H9 (cell line): ENCODE data around the gene EFTUD2. TPM values are rescaled to one million over a fixed set of nuclear protein-coding genes. Genes with fewer than 3 reads are reported as not detected.

ENCODE experiments used
- DNase-seq: peaks from one replicate; pipeline ENCODE4 v3.0.0-alpha.2; 2017
- H2AFZ ChIP-seq: one replicate; pipeline ENCODE4 v1.6.1; 2013; ENCODE audit warnings: mild to moderate bottlenecking, low read length, control low read depth, moderate library complexity
- H2AK5ac ChIP-seq: 2 replicates; pipeline ENCODE4 v1.6.1; 2013; ENCODE audit warnings: low read length, control low read depth, mixed read lengths; ENCODE audit not compliant: insufficient read length
- H2BK120ac ChIP-seq: one replicate; pipeline ENCODE4 v1.6.1; 2013; ENCODE audit warnings: low read depth, mild to moderate bottlenecking, low read length, control low read depth, inconsistent platforms; ENCODE audit not compliant: poor library complexity, severe bottlenecking
- H2BK12ac ChIP-seq: 2 replicates; pipeline ENCODE4 v1.6.1; 2013; ENCODE audit warnings: low read length, control low read depth, mixed read lengths, low read depth; ENCODE audit not compliant: insufficient read length
- H2BK15ac ChIP-seq: 2 replicates; pipeline ENCODE4 v1.6.1; 2013; ENCODE audit warnings: low read depth, low read length, control low read depth
- H2BK20ac ChIP-seq: one replicate; pipeline ENCODE4 v1.6.1; 2013; ENCODE audit warnings: low read depth, mild to moderate bottlenecking, low read length, control low read depth, inconsistent platforms; ENCODE audit not compliant: poor library complexity, severe bottlenecking
- H2BK5ac ChIP-seq: 2 replicates; pipeline ENCODE4 v1.6.1; 2013; ENCODE audit warnings: low read length, control low read depth, mixed read lengths; ENCODE audit not compliant: insufficient read length
- H3K14ac ChIP-seq: 2 replicates; pipeline ENCODE4 v1.6.1; 2013; ENCODE audit warnings: low read length, control low read depth; ENCODE audit not compliant: insufficient read depth
- H3K18ac ChIP-seq: 2 replicates; pipeline ENCODE4 v1.6.1; 2013; ENCODE audit warnings: low read depth, mild to moderate bottlenecking, mixed read lengths, low read length, control low read depth; ENCODE audit not compliant: insufficient read length
- H3K23ac ChIP-seq: 2 replicates; pipeline ENCODE4 v1.6.1; 2013; ENCODE audit warnings: low read length, control low read depth, mixed read lengths, low read depth; ENCODE audit not compliant: insufficient read length
- H3K23me2 ChIP-seq: 2 replicates; pipeline ENCODE4 v1.6.1; 2013; ENCODE audit warnings: low read depth, mild to moderate bottlenecking, mixed read lengths, low read length, control low read depth; ENCODE audit not compliant: insufficient read length, poor library complexity, severe bottlenecking
- H3K27ac ChIP-seq: 2 replicates; pipeline ENCODE4 v1.5.1; 2013; ENCODE audit warnings: low read length, control low read depth, mixed read lengths, low read depth; ENCODE audit not compliant: insufficient read length
- H3K27me3 ChIP-seq: 2 replicates; pipeline ENCODE4 v1.6.1; 2013; ENCODE audit warnings: low read length, control low read depth, inconsistent platforms; ENCODE audit not compliant: insufficient read depth
- H3K4ac ChIP-seq: 2 replicates; pipeline ENCODE4 v1.6.1; 2013; ENCODE audit warnings: low read depth, mild to moderate bottlenecking, control low read depth, inconsistent platforms, low read length, moderate library complexity
- H3K4me1 ChIP-seq: 2 replicates; pipeline ENCODE4 v1.6.1; 2013; ENCODE audit warnings: low read length, control low read depth, inconsistent platforms; ENCODE audit not compliant: insufficient read depth
- H3K4me2 ChIP-seq: 2 replicates; pipeline ENCODE4 v1.6.1; 2013; ENCODE audit warnings: low read length, control low read depth, mixed read lengths; ENCODE audit not compliant: insufficient read length, insufficient read depth
- H3K56ac ChIP-seq: 2 replicates; pipeline ENCODE4 v1.6.1; 2013; ENCODE audit warnings: low read depth, mild to moderate bottlenecking, mixed read lengths, low read length, control low read depth; ENCODE audit not compliant: insufficient read length
- H3K79me1 ChIP-seq: 2 replicates; pipeline ENCODE4 v1.6.1; 2013; ENCODE audit warnings: low read depth, mild to moderate bottlenecking, moderate library complexity, low read length, control low read depth, inconsistent platforms; ENCODE audit not compliant: insufficient read depth, poor library complexity, severe bottlenecking
- H3K79me2 ChIP-seq: 2 replicates; pipeline ENCODE4 v1.6.1; 2013; ENCODE audit warnings: low read length, control low read depth, inconsistent platforms; ENCODE audit not compliant: insufficient read depth
- H3K9ac ChIP-seq: 2 replicates; pipeline ENCODE4 v1.6.1; 2013; ENCODE audit warnings: low read length, control low read depth, mixed read lengths; ENCODE audit not compliant: insufficient read length; ENCODE audit errors: extremely low read depth
- H3K9me3 ChIP-seq: one replicate; pipeline ENCODE4 v1.6.1; 2013; ENCODE audit warnings: low read depth, low read length, inconsistent platforms; ENCODE audit not compliant: control insufficient read depth
- H3T11ph ChIP-seq: one replicate; pipeline ENCODE4 v1.6.1; 2013; ENCODE audit warnings: mild to moderate bottlenecking, low read length, control low read depth, inconsistent platforms
- H4K20me1 ChIP-seq: one replicate; pipeline ENCODE4 v1.6.1; 2013; ENCODE audit not compliant: control insufficient read depth, insufficient read length, insufficient read depth
- H4K5ac ChIP-seq: 2 replicates; pipeline ENCODE4 v1.6.1; 2013; ENCODE audit warnings: low read depth, mild to moderate bottlenecking, mixed read lengths, low read length, control low read depth; ENCODE audit not compliant: insufficient read length
- H4K8ac ChIP-seq: replicated peaks from 2 replicates; pipeline ENCODE4 v1.6.1; 2013; ENCODE audit warnings: low read length, control low read depth, mixed read lengths, low read depth; ENCODE audit not compliant: insufficient read length
- H4K91ac ChIP-seq: 2 replicates; pipeline ENCODE4 v1.6.1; 2013; ENCODE audit warnings: low read depth, mild to moderate bottlenecking, moderate library complexity, mixed read lengths, low read length, control low read depth; ENCODE audit not compliant: insufficient read length
- H3K27ac Mint-ChIP-seq, 3 experiments: 2 replicates in 2 of 3; 3 replicates in 1 of 3; pipeline ENCODE4 v1.8.0; 2020 to 2021; ENCODE audit warnings: mixed read lengths in 3 of 3, mild to moderate bottlenecking in 1 of 3, moderate library complexity in 1 of 3
- H3K27me3 Mint-ChIP-seq: 2 replicates; pipeline ENCODE4 v1.8.0; 2021; ENCODE audit warnings: low read depth, mild to moderate bottlenecking, moderate library complexity, mixed read lengths
- H3K36me3 Mint-ChIP-seq, 3 experiments: 2 replicates in 2 of 3; 3 replicates in 1 of 3; pipeline ENCODE4 v1.8.0; 2020 to 2021; ENCODE audit warnings: low read depth in 3 of 3, mixed read lengths in 3 of 3; ENCODE audit not compliant: insufficient read depth in 1 of 3
- H3K4me1 Mint-ChIP-seq, 2 experiments: 2 replicates each; pipeline ENCODE4 v1.8.0; 2020; ENCODE audit warnings: mixed read lengths in 2 of 2
- H3K4me3 Mint-ChIP-seq, 2 experiments: 2 replicates in 1 of 2; 3 replicates in 1 of 2; pipeline ENCODE4 v1.8.0; 2020 to 2021; ENCODE audit warnings: mild to moderate bottlenecking in 2 of 2, mixed read lengths in 2 of 2, moderate library complexity in 1 of 2
- H3K9me3 Mint-ChIP-seq, 2 experiments: 2 replicates in 1 of 2; 3 replicates in 1 of 2; pipeline ENCODE4 v1.8.0; 2020; ENCODE audit warnings: mild to moderate bottlenecking in 2 of 2, mixed read lengths in 2 of 2, moderate library complexity in 1 of 2
- CTCF ChIP-seq: fragments of 200-600 bp; sonication (generic); conservative IDR thresholded peaks from 3 replicates; pipeline ENCODE4 v1.8.0; 2021; ENCODE audit warnings: antibody characterized with exemption, mild to moderate bottlenecking
- WGBS: extraction: QIAGEN DNeasy Blood & Tissue Kit; methylation state at CpG from one replicate; pipeline ENCODE4 v1.1.7; 2013; ENCODE audit warnings: missing lambda C conversion rate, low lambda C conversion rate, mixed read lengths; ENCODE audit not compliant: insufficient read length; ENCODE audit errors: extremely low coverage; 5-methylcytosine and 5-hydroxymethylcytosine counted together
- total RNA-seq: library from RNA; stranded (reverse); gene quantifications from 2 replicates; pipeline ENCODE4 v1.2.1, GENCODE V29; 2021

EFTUD2 gene
- total RNA-seq, 1 experiment from 2014 or later: 150 TPM

GRCh38 chr17:44865231-44865660 lies 34.0 kb downstream of the EFTUD2 start:
- TF ChIP-seq CTCF: peak; percentile 91
- peak; percentile 74 for DNase-seq
- H3K27ac Mint-ChIP-seq: no peak overlapping the region
- H3K79me1 ChIP-seq: no peaks in the 10 kb centered on the region
- no peaks in the 10 kb centered on the region for H4K20me1 ChIP-seq
- no peak overlapping the region for H2BK15ac ChIP-seq
- H3K23me2 ChIP-seq: no peaks in the 10 kb centered on the region
- H3K9me3 ChIP-seq: no peaks in the 10 kb centered on the region
- H3T11ph ChIP-seq: no peak overlapping the region
- H3K27me3 ChIP-seq: no peaks in the 10 kb centered on the region
- no peaks in the 10 kb centered on the region for H3K27me3 Mint-ChIP-seq
- H3K4me2 ChIP-seq: no peak overlapping the region
- no peak overlapping the region for H3K56ac ChIP-seq
- no peak overlapping the region for H3K4ac ChIP-seq
- no peak overlapping the region for H2AK5ac ChIP-seq
- H2BK20ac ChIP-seq: no peak overlapping the region
- no peak overlapping the region for H3K9ac ChIP-seq
- no peak overlapping the region for H2BK5ac ChIP-seq
- no peak overlapping the region for H3K18ac ChIP-seq
- no peak overlapping the region for H3K27ac ChIP-seq
- H3K23ac ChIP-seq: no peak overlapping the region
- H3K4me3 Mint-ChIP-seq: no peak overlapping the region
- H3K4me1 ChIP-seq: no peaks in the 10 kb centered on the region
- H2BK120ac ChIP-seq: no peak overlapping the region
- no peak overlapping the region for H4K91ac ChIP-seq
- no peaks in the 10 kb centered on the region for H3K79me2 ChIP-seq
- no peaks in the 10 kb centered on the region for H3K4me1 Mint-ChIP-seq
- no peak overlapping the region for H4K8ac ChIP-seq
- H3K36me3 Mint-ChIP-seq: peaks cover 40 to 89% (median 66%) of the 10 kb centered on the region in 3 experiments
- no peak overlapping the region for H4K5ac ChIP-seq
- WGBS: no CpG with 5 or more reads among the region's 1 CpG
- H3K14ac ChIP-seq: no peak overlapping the region
- H2AFZ ChIP-seq: no peak overlapping the region
- no peaks in the 10 kb centered on the region for H3K9me3 Mint-ChIP-seq
- no peak overlapping the region for H2BK12ac ChIP-seq
